ENCODE data around the gene PELI2. TPM values are rescaled to one million over a fixed set of nuclear protein-coding genes. Genes with fewer than 3 reads are reported as not detected.

Gene PELI2
- total RNA-seq, 1 donor from 2014 or later, result 40.6 TPM

DNA sequence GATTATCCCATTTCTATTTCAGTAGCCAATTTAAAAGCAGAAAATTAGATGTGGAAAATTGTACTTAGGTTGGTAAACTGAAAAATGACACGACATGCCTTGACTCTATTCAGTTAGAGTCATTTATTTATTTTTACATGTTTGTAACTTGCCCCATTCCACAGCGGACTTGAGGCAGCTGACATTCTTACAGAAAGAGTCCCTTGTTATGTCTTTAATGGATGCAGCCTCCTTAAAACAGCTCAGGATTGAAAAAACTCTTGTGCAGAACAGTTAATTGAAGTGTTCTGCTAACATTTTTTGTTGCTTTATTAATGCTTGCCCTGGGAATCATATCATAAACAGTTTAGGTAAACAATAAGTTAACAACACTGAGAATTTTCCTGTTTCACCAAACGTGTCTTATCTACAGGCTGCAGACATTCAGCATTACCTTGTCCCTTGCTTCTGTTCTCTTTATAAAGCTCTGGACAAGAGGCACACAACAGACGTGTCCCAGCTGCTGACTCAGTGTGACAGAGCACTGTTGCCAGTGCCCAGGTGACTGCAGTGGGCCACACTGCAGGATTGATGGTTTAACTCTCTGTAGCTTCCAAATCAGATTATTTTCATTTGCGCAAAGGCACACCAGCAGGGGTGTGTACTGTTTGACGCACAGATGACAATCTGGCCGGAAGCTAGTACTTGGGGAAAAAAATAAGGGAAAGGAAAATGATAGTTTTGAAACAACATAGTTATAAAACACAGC lies 101.6 kb downstream of the PELI2 start:
- TF ChIP-seq CTCF (IDR thresholded peaks at IDR 0.05; ENCODE audit: unreplicated experiment), result no peak
- Mint-ChIP-seq H3K9me3 (ENCODE audit: unreplicated experiment) (no peaks in the 10 kb centered on the region), H3K4me3 (ENCODE audit: unreplicated experiment) (no peak overlapping the region), H3K27ac (ENCODE audit: unreplicated experiment) (no peak overlapping the region), H3K4me1 (ENCODE audit: unreplicated experiment) (peaks cover 26% of the 10 kb centered on the region), H3K27me3 (ENCODE audit: unreplicated experiment) (peaks cover 1% of the 10 kb centered on the region), H3K36me3 (ENCODE audit: low read depth, unreplicated experiment) (no peaks in the 10 kb centered on the region)
- DNase-seq (ENCODE audit: low spot score), result no peak

- H3K27me3 Mint-ChIP-seq (ENCODE audit: unreplicated experiment), result peaks cover 3% of the 10 kb centered on the region
- no peak for TF ChIP-seq CTCF (IDR thresholded peaks at IDR 0.05; ENCODE audit: unreplicated experiment)
- H3K4me3 Mint-ChIP-seq (ENCODE audit: unreplicated experiment), result no peak overlapping the region
- H3K36me3 Mint-ChIP-seq (ENCODE audit: low read depth, unreplicated experiment), result peaks cover 3% of the 10 kb centered on the region
- H3K4me1 Mint-ChIP-seq (ENCODE audit: unreplicated experiment), result peaks cover 13% of the 10 kb centered on the region
- no peak overlapping the region for H3K27ac Mint-ChIP-seq (ENCODE audit: unreplicated experiment)
- no peaks in the 10 kb centered on the region for H3K9me3 Mint-ChIP-seq (ENCODE audit: unreplicated experiment)
- no peak for DNase-seq (ENCODE audit: low spot score)
Observed at GRCh38 chr14:56221382-56222128, 103.3 kb downstream of the PELI2 start.

GRCh38 chr14:56224229-56224628 lies 106.0 kb downstream of the PELI2 start:
- H3K4me1 Mint-ChIP-seq (ENCODE audit: unreplicated experiment), result peaks cover 6% of the 10 kb centered on the region
- DNase-seq (ENCODE audit: low spot score), result no peak
- TF ChIP-seq CTCF (IDR thresholded peaks at IDR 0.05; ENCODE audit: unreplicated experiment), result no peak
- peaks cover 3% of the 10 kb centered on the region for H3K27me3 Mint-ChIP-seq (ENCODE audit: unreplicated experiment)
- H3K4me3 Mint-ChIP-seq (ENCODE audit: unreplicated experiment), result no peak overlapping the region
- H3K27ac Mint-ChIP-seq (ENCODE audit: unreplicated experiment), result no peak overlapping the region
- H3K36me3 Mint-ChIP-seq (ENCODE audit: low read depth, unreplicated experiment), result peaks cover 12% of the 10 kb centered on the region
- no peaks in the 10 kb centered on the region for H3K9me3 Mint-ChIP-seq (ENCODE audit: unreplicated experiment)

DNA sequence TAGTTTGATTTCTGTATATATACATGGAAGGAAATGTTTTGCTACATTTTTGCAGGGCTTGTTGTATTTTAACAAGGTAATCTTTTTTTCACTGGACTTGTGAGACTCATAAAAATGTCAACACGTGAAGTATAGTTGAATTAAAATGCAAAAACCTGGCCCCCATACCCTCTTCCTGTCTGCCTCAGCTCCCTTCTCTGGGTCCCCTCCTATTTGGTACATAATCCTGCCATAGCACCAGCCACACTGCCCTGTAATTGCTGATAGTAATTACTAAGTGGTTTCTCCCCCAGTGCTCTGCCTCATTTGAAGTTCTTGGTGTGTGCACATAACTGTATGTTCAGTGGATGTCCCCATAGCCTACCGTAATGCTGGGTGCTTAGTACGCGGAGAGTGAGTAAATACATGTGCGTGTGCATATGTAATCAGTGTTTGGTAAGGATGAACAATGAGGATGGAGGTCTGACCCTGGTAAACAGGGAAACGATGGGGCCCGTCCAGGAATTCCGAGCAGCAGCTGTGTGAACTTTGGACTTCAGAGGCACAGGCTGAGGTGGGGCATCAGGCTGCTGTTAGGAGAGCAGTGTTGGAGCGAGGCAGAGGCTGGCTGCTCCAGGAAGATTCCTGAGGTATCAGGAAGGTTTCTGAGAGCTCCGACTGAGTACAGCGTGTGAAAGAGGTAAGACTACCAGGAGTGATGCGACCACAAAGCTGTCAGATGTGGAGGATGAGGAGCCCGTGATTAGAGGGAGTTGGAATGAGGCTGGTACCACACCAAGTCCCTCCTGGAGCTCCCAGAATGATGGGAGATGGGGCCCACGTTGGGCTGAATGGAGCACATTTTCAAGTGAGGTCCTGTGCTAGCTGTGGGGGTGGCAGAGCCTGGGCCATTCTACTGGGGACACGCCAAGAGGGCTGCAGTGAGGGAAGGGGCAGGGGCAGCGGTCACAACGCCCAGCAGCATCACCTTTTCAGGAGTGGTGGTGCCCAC lies 106.8 kb downstream of the PELI2 start:
- no peak for TF ChIP-seq CTCF (IDR thresholded peaks at IDR 0.05; ENCODE audit: unreplicated experiment)

More for the DNA sequence above, 106.8 kb downstream of the PELI2 start:
- H3K27me3 Mint-ChIP-seq (ENCODE audit: unreplicated experiment), result peaks cover 3% of the 10 kb centered on the region
- H3K36me3 Mint-ChIP-seq (ENCODE audit: low read depth, unreplicated experiment), result peaks cover 16% of the 10 kb centered on the region
- no peak overlapping the region for H3K27ac Mint-ChIP-seq (ENCODE audit: unreplicated experiment)
- no peak overlapping the region for H3K4me3 Mint-ChIP-seq (ENCODE audit: unreplicated experiment)
- no peaks in the 10 kb centered on the region for H3K9me3 Mint-ChIP-seq (ENCODE audit: unreplicated experiment)
- no peak for DNase-seq (ENCODE audit: low spot score)
- H3K4me1 Mint-ChIP-seq (ENCODE audit: unreplicated experiment), result peaks cover 6% of the 10 kb centered on the region

Data from endothelial cell (in vitro differentiated cells).